ENCODE measurements around the gene S100A7A.

The S100A7A gene

DNA sequence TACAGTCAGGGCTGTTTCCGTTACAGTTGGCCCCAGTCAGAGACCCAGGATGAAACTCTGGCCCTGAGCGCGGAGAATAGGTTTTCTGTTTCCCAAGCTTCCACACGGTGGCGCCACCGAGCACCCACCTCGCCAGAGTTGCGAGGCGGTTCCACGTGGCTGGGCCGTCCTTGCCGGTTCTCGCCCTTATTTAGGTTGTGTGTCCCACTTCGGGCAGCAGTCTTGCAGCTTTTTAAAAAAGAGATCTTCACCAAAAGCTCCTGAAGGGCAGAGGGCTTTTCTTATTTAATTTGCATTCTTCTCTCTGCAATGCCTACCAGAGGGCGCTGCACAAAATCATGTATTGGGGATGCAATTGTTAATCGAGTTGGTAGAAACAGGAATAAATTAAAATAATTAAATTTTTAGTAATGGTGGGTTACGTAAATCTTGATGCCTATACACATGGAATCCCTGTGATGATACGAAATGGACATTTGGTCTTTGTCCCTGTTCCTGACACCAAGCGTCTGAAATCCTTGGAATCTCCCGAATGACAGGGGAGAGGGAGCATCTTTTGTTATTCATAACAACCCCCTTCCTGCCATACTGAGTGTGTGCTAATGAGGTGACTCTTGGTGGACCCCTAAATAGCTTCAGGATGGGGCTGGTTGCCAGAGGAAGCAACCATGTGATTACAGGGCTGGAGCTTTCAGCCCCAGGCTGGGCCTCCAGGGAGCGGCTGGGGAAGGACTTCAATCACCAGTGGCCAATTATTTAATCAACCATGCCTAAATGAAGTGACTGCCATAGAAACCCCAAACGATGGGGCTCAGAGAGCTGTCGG, 49.7 kb downstream of the S100A7A start:
- DNase-seq, result no peak

DNA sequence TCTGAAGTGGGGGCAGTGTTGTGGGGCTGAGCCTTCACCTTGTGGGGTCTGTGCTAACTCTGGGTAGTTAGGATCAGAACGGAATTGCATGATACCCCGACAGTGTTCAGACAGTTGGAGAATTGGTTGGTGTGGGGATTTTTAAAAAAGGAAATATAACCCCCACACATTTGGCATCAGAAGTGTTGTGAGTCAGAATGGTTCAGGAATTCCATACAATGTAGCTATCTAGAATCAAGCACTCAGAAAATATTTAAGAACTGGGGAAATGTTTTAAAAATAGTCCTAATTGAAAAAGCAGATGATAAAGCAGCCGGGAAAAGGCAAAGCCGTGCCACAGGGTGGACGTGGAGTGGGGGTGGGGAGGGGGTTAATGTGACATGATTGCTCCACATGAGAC, 50.6 kb downstream of the S100A7A start:
- DNase-seq, result no peak

DNA sequence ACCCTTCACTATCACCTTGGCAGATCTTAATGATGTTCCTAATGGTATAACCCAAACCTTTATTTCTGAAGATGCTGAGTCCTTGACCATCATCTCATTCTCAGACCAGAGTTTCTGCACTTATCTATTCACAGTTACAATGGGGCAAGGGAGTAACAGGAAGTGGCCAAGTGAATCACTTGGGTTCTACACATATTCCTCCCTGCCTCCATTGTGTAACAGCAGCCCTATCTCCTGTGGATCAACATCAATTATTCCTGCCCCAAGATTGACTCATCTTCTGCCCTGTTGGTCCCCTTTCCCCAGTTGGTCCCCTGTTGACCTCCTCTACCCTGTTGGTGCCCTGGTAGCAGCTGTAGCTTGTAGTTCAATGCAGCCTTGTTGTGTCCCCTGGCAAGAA, 54.4 kb downstream of the S100A7A start:
- no peak for DNase-seq

Measured in NCI-H1105 (cell line).